Stimulated activated CD8-positive, alpha-beta memory T cell treated with anti-CD3 and anti-CD28 coated beads, Interleukin-12 subunit alpha, Interleukin-12 subunit beta, amount 100 ng/mL, for 1 hour (primary cell): Measurements from ENCODE around the gene MESD.
"Not testable (repeated sequence)": the region's sequence is repeated elsewhere in the genome, so short reads cannot be mapped to it uniquely, and the experiment has no call there.

Experiments used
- DNase-seq: peaks from one replicate; pipeline ENCODE4 v3.0.0-alpha.2; 2020; ENCODE audit warnings: low read depth

Gene MESD

DNA sequence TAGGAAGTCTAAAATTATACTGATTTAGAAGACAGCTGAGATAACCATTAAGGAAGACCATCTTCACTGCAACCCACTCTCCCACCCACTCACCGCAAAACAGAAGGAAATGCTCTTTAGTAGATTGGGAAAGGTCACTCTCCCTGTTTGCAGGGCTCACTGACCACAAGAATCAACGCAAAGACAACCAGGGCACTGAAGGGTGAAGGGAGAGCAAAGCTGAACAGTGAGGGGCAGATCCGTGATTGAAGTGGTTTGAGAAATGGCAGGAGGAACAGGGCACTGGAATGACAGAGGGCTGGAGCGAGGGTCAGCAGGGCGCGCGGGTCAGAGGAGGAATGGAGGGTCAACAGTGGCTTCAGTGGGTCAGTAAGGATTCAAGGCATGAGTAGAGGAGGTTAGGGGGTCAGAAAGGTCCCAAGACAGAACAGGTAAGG lies 520 bp downstream of the MESD start:
- DNase-seq = no peak

DNA sequence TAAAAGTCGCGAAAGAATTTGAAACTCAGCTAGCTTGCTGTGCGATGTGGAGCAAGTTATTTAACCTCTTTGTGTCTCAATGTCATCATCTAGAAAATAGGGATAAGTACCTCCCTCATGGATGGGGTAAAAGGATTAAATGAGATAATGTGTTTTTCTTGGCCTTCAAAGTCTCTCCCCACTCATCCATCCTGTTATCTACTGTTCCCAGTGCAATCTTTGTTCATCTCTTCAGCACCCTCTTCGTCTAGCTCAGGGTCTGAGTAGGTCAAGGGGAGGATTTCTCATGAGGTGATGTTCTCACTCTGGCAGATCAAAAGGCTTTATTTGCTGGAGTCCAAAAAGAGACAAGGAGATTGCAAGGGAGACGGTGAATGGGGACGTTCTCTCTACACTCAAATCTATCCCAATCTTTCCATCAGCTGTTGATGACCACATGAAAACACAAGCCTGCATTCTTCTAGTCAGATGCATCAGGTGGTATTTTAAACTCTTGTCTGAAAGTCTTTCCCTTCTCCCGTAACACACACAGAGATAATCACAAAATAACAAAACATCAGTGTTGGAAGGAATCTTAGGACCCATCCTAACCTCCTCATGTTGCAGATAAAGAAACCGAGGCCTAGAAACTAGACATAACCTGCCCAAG lies 1.3 kb downstream of the MESD start:
- no peak for DNase-seq

DNA sequence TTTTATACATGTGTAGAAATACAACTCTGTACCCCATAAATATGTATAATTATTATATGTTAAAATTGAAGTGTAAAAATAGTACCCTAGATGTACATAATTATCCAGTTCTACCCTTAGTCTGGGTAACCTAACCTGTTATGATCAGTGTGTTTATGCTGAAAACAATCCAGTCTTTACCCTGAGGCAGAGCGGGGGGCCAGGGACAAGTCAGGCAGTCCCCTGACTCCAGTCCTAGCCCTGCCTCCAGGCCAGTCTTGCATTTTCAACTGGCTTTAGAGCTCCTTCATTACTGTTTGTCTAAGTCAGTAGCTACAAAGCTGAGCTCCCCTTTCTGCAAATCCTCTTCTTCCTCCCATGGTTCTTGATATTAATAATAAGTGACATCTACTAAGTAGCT lies 3.1 kb downstream of the MESD start:
- no peak for DNase-seq

DNA sequence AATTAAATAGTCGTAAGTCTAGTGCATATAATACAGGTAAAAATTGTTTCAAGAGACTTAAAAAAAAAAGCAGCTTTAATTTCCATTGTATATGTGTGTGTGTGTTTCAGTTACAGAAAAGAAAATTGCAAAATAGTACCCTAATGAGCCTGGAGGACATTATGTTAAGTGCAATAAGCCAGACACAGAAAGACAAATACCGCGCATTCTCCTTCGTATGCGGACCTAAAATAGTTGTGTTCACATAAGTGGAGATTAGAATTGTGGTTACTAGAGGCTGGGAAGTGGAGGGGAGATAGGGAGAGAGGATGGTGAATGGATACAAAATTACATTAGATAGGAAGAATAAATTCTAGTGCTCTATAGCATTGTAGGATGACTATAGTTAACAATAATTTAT lies 3.6 kb downstream of the MESD start:
- DNase-seq = no peak

DNA sequence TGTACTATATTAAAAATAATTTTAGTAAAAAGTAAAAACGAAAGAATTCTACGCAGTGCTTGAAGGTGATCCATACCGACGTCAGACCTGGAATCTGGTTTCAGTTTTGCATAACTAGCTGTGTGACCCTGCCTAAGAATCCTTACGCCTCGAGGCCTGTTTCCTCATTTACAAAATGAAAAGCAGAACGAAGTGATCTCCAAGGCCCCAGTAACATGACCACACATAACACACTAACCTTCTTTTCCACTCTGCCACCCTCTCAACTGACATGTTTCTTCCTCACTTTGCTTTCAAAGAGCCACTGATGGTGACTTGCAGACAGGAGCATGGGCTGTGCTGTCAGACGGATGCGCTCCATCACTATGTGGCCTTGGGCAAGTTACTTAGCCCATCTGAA lies 4.8 kb downstream of the MESD start:
- DNase-seq = no peak

DNA sequence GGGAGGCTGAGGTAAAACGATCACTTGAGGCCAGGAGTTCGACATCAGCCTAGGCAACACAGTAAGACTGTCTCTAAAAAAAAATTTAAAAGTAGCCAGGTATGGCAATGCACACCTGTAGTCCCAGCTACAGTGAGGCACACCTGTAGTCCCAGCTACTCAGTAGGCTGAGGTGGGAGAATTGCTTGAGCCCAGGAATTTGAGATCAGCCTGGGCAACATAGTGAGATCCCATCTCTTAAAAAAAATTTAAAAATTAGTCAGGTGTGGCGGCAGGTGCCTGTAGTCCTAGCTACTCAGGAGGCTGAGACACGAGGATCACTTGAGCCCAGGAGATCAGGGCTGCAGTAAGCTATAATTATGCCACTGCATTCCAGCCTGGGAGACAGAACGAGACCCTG lies 6.8 kb downstream of the MESD start:
- no peak for DNase-seq

DNA sequence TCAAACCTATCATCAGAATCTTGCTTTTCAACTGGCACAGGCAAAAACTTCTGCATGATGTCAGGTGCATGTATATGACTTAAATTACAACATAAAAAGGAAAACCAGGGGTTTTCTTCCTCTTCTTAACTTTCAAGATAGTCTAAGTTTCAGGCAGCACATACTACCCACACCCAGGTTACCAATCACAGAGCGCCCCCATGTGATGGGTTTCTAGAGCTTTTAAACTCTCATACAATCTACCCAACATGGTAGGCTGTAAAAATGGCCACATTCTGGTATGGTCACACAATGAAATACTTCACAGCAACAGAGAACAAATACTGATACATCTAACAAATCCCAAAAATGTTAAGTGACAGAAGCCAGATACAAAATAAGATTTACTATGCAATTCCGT lies 7.4 kb downstream of the MESD start:
- DNase-seq = no peak

DNA sequence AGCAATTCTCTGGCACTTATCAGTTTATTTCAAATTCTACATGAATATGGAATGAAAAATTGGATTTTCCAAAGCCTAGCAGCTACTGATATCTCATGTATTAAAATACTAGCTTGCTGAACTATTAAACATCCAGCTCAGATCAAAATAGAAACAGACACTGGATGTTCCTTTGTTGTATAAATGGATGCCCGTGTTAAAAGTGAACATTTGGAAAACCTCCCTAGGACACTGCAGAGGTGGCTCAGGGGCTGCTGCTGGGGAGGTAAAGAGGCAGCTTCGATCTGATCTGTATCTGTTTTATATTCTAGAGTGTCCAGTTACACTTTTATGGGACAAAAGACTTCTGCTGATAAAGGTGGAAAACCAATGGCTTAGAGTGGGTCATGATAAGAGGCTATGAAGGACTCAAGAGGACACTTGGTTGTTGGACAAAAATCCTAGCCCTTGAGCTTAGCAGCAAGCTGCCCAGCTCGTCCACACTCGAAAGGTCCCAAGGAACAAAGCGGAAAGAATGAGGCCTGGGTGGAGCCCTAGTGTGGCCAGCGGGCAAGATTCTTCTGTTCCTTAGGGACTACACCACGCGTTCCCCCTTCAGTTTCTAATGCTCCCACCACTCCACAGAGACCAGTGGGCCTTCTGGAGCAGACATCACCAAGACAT lies 9.9 kb downstream of the MESD start:
- no peak for DNase-seq

DNA sequence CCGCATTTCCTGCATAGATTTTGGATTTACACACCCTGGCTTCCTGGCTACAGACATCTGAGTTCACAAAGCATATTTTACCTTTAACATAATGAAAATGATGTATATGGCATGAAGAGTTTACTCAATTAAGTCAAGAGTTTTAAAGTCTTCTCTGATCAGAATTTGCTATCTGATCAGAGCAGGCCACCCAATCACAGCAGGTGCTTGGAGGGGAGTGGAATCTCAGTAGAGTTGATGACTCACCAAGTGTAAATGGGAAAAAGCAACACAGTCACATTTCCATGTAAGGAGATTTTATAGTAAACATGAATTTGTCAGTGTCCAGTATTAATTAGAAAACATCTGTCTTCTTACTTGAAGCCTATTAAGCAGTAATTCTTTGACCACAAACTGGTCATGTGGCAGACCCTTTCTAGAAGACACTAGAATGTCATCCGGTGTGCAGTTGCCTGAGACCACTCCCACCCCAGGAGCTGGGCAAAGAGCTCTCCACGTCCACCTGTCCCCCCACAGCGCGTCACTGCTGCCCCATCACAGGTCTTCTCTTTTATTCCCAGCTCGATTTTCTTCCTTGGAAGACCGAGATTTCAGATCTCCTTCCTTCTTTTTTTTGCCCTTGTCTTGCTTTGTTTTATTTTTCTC lies 10.8 kb downstream of the MESD start:
- DNase-seq = no peak

DNA sequence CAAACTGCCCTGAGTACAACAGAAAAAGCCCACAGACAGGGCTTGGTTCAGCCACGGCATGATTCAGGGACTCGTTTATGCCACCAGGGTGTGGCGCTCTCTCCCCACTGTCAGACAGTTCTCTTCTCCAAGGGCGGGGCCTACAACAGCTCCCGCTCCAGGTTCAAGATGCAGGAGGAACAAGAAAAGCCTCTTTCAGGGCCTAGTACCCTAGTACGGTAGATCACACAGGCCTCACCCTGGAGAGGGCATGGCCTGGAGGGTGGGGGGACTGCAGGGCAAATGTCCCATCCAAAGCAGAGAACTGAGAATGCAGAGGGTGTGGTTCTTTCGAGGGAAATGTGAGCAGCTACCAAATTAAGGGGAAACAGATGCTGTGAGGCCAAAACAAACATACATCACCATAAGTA lies 12.0 kb downstream of the MESD start:
- no peak for DNase-seq

DNA sequence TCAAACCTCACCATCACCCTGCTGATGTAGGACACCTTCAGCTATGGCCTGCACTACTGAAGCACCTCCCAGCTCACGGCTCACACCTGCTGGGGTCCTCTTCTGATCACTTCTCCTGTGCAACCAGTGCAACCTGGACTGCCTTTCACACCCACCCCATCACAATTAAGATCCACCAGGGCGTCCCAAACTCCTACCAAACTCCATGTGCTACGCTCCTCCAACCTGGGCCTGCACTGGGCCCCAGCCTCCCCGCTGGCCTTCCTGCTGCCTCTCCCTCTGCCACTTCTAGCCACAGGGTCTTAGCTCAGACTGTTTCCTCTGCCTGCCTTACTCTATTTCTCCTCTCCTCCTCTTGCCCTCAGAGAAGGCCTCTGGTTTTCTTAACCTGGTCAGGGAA lies 12.8 kb downstream of the MESD start:
- DNase-seq = no peak

DNA sequence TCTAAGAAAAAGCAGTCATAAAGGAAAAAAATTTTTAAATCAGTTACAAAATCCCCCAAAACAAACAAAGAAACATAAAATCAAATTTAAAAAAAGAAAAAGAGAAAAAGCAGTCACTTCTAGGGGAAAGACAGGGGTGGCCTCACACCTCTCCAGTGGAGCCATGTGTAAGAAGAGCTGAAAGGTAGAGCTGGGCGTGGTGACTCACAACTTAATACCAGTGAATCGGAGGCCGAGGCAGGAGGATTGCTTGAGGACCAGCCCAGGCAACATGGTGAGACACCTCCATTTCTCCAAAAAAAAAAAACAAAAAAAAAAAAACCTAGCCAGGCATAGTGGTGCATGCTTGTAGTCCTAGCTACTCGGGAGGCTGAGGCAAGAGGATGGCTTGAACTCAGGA lies 14.7 kb downstream of the MESD start:
- no peak for DNase-seq

DNA sequence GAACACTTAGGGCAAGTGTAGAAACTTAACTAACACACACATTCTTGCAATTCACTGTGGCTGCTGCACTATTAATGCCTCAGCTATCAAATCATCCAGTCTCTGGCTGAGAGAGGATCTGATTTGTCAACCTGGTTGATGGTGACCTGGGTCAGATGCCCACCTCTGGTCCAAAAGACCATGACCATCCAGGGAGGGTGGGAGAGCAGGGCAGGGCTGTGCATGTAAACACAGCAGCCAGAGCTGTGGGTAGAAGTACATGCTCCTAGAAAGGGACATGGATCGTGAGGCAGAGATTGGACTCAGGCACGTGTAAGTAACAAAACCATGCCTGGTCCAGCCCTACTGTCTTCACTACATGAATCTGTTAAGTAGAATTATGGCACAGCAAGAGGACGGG lies 17.3 kb downstream of the MESD start:
- DNase-seq = no peak

DNA sequence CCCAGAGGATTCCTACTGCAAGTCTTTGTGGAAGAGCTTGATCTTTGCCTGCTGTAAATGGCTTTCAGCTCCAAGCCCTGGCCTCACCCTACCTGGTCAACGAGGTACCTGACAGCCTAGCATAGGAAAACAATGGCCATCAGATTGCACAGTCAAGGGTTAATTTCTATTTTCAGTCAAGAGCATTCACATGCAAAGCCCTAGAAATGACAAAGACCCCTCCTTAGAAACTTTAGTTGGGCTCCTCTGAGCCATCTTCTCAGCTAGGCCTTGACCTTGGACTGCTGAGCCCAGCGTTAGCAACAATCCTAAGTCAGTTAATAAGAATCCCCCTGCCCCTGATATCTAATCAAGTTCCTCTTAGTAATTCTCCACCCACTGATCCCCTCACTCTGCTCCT lies 18.5 kb downstream of the MESD start:
- DNase-seq = no peak

DNA sequence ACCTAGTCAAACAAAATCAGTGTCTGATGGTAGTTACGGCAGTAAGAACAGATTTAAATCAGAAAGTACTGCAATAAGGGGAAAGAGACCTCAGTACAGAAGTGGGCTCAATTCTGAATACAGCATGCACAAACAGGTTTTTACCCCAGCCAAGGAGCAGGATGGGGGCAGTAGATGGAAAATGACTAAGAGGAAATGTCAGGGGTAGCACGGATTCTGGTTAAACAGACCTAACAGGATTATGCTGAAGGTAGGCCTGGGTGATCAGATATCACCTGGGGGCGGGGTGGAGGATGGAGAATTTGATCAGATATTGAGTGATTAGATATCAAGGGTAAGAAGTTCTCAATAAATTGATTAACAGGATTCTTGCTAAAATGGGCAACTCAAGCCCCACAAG lies 19.0 kb downstream of the MESD start:
- no peak for DNase-seq

DNA sequence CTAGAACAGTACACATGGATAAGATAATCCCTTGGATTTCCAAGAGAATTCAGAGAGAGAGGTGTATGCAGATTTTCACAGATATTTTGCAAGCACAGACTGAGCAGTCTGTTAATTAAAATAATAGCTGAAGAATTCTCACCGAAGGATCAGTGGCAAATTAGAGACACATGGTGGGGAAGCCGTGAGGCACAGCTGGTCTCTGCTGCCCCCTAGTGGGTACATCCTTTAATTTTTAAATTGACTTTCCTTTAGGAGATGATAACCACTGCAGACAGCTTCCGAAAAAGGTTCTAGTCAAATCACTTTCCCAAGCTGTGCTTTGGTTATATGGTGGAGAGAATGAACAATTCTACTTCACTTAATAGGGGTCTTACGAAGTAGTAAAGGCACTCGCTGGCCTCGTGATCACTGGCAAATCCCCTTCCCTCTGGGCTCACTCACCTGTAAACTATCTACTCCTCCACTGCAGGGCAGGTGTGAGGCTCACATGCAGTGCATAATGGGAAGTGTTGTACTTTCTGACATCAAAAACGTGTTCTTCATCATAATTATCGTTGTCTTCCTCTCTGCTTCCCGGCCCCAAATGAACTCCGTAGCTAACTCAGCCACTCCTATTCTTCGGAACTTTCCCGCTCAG lies 19.5 kb downstream of the MESD start:
- DNase-seq = peak; percentile 44

DNA sequence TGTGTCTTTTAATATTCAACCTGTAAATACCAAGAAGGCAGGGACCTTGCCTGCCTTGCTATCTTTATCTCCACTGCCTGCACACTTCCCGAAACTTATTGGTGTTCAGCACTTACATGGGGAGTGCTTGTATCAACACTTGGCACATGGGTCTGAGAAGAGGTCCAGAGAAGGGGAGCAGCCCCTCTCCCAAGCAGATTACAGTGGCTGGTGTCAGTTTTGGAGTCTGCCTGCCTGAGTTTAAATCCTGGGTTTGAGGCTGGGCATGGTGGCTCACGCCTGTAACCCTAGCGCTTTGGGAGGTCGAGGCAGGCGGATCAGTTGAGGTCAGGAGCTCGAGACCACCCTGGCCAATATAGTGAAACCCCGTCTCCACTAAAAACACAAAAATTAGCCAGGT lies 20.3 kb downstream of the MESD start:
- DNase-seq = no peak

DNA sequence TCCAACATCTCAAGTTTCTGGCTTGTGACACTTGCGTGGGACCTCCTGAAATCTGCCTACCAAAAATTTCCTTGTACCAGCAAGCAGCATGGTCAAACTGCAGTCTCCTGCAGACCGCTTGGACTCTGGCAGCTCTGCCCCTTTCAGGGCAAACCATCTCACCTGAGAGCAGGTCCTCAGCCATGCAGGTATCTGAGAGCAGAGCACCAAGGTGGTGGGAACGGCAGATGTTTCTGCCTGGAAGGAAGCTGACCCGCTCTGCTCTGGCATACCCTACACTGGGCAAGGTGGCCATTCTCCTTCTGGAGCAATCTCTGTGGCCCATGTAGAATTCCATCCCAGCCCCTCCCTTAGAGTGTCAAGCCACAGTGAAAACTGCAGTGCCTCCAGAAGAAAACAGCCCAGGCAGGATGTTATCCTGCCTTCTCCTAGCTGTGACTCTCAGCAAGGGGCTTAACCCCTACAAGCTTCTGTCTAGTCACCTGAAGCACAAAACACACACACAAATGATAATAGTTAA lies 21.6 kb downstream of the MESD start:
- DNase-seq = no peak

DNA sequence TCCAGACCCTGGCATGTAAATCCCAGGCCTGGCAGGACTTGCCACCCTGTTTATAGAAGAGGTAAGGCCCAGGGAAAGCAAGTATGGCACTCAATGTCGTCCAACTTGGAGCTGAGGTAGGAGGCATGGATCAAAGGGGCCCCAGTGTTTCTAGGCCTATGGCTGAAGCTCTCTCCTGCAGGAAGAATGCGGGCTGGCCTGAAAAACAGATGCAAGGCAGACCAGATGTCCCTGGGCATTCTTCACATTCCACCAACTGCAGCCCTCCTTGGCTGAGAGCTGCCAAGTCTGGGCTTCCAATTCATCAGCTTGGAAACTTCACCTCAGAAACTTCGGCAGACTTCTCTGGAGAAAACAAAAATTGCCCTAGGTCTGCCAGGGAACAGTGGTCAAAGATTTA lies 22.2 kb downstream of the MESD start:
- DNase-seq = no peak

DNA sequence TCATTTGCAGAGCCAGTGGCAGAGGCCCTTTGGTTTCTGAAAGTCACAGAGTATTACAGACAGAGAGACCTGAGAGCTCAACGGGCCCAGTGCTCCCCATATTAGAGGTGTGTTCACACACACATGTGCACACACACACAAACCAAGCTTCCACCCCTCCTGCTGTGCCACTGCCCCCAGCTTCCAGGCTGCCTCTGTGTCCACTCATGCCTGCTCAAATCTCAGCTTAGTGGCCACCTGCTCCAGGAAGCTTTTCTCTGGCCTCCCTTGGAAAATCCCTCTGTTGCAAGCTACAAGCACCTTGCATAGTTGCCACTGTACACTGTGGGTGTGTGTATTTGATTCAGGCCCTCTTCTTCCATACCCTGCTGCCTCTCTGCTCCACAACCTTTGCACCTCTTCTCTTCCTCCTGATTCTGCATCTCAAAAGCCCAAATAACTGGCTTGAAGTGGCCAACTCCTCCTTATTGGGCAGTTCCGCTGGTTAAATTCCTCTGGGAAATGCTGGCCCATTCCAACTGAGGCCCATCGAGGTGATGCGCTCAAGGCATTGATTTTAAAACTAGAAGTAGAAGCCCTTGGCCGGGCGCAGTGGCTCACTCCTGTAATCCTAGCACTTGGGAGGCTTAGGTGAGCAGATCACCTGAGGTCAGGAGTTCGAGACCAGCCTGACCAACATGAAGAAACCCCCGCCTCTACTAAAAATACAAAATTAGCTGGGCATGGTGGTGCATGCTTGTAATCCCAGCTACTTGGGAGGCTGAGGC lies 23.0 kb downstream of the MESD start:
- DNase-seq = no peak

DNA sequence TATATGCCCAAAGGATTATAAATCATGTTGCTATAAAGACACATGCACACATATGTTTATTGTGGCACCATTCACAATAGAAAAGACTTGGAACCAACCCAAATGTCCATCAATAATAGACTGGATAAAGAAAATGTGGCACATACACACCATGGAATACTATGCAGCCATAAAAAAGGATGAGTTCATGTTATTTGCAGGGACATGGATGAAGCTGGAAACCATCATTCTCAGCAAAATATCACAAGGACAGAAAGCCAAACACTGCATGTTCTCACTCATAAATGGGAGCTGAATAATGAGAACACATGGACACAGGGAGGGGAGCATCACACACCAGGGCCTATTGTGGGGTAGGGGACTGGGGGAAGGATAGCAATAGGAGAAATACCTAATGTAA lies 24.2 kb downstream of the MESD start:
- DNase-seq = not testable (repeated sequence)

DNA sequence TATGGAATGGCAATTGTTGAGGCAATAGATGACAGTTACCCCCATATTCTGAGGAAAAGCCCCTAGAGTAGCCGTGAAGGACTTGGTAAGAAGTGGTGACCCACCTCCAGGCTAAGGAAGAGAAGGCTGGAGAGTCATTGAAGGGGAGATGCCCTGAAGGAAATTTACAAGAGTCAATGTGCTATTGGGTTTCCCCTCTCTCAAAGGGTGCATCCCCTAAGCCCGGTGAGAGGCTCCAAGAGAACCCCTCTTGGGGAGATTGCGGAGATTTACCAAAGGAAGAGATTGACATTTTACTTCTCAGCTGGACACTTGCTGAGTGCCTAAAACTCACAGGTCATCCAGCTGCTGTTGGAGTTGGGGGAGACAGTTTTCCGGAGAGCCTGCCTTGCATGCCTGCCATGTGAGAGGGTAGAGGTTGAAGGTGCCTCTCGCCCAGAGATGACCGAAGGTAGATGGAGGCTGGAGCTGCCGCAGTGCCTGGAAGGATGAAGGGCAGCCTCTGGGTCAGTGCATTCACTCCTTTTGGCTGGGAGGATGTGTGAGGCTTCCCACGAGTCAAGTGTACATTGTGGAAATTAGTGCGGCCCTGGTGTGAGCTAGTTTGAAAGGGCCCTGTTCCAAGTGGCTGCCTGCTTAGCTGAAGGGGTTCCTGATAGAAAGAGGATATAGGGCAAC lies 30.7 kb downstream of the MESD start:
- DNase-seq = no peak
